OCI-LY7 (cell line): ENCODE results near the gene WDR7. TPM values are rescaled to one million over a fixed set of nuclear protein-coding genes. Genes with fewer than 3 reads are reported as not detected.

ENCODE experiments used
- BruUV-seq: library from RNA; stranded (reverse); fragments of 400-500 nt; replicated peaks from 2 replicates; lab custom pipeline; 2021; lab: Mats Ljungman, UMichigan
- CTCF ChIA-PET: fragments of 300-600 bp; sonication (Branson Sonifier 250); formaldehyde crosslinking; loops from one replicate; lab custom pipeline; 2022; ENCODE audit warnings: antibody characterized with exemption; ENCODE audit not compliant: unreplicated experiment; lab: Charles Lee
- POLR2A ChIA-PET: fragments of 300-600 bp; sonication (Branson Sonifier 250); formaldehyde crosslinking; loops from one replicate; lab custom pipeline; 2022; ENCODE audit warnings: antibody characterized with exemption; lab: Charles Lee
- DNase-seq: peaks from one replicate; pipeline ENCODE4 v3.0.0-alpha.2; 2015; ENCODE audit warnings: low spot score
- H2AFZ ChIP-seq: fragments of 200-600 bp; sonication (generic), shearing (Covaris generic); 2 replicates; pipeline ENCODE4 v1.6.1; 2014; ENCODE audit warnings: mild to moderate bottlenecking, antibody characterized with exemption, low read length, moderate library complexity
- H3K27ac ChIP-seq: fragments of 200-600 bp; sonication (generic); 2 replicates; pipeline ENCODE4 v1.5.1; 2014; ENCODE audit warnings: mixed run types, low read depth, mild to moderate bottlenecking, moderate library complexity, low read length, inconsistent platforms; ENCODE audit not compliant: poor library complexity, severe bottlenecking
- H3K36me3 ChIP-seq: fragments of 200-600 bp; sonication (generic); 2 replicates; pipeline ENCODE4 v1.6.1; 2014; ENCODE audit warnings: mild to moderate bottlenecking, antibody characterized with exemption, low read length, moderate library complexity, mixed read lengths; ENCODE audit not compliant: insufficient read depth
- H3K4me1 ChIP-seq: fragments of 200-600 bp; sonication (generic); 2 replicates; pipeline ENCODE4 v1.5.1; 2014; ENCODE audit warnings: mild to moderate bottlenecking, low read length; ENCODE audit not compliant: insufficient read depth, poor library complexity, severe bottlenecking
- H3K4me2 ChIP-seq: fragments of 200-600 bp; sonication (generic); 2 replicates; pipeline ENCODE4 v1.6.1; 2014; ENCODE audit warnings: mild to moderate bottlenecking, low read length
- H3K4me3 ChIP-seq: fragments of 200-600 bp; sonication (generic); 2 replicates; pipeline ENCODE4 v1.5.1; 2014; ENCODE audit warnings: mild to moderate bottlenecking, low read depth, low read length; ENCODE audit not compliant: poor library complexity, severe bottlenecking
- H3K79me2 ChIP-seq: fragments of 200-600 bp; sonication (generic); 2 replicates; pipeline ENCODE4 v1.6.1; 2016; ENCODE audit warnings: low read depth, mild to moderate bottlenecking, low read length, moderate library complexity, mixed read lengths; ENCODE audit not compliant: insufficient read depth
- H3K9me2 ChIP-seq: fragments of 200-600 bp; sonication (generic); 2 replicates; pipeline ENCODE4 v1.6.1; 2016; ENCODE audit warnings: mild to moderate bottlenecking, low read length, mixed read lengths; ENCODE audit not compliant: insufficient read depth
- H3K9me3 ChIP-seq: fragments of 200-600 bp; sonication (generic); 2 replicates; pipeline ENCODE4 v1.6.1; 2014; ENCODE audit warnings: mild to moderate bottlenecking, mixed run types, low read length, mixed read lengths
- H4K20me1 ChIP-seq: fragments of 200-600 bp; sonication (generic); 2 replicates; pipeline ENCODE4 v1.6.1; 2014; ENCODE audit warnings: mild to moderate bottlenecking, antibody characterized with exemption, low read length, moderate library complexity, mixed read lengths; ENCODE audit not compliant: insufficient read depth
- CTCF ChIP-seq: fragments of 200-600 bp; sonication (generic); conservative IDR thresholded peaks from 2 replicates; pipeline ENCODE4 v1.5.1; 2014; ENCODE audit warnings: mild to moderate bottlenecking, antibody characterized with exemption, low read length, moderate library complexity, mixed read lengths
- EZH2phosphoT487 ChIP-seq: fragments of 200-600 bp; sonication (generic); IDR thresholded peaks from 2 replicates; pipeline ENCODE4 v1.6.1; 2018; ENCODE audit warnings: low read depth, borderline replicate concordance, mild to moderate bottlenecking, mixed run types, antibody characterized with exemption, low read length, moderate library complexity, mixed read lengths
- intact Hi-C: fragments of 100-400 bp; cut with micrococcal nuclease; formaldehyde crosslinking; loops from one replicate; pipeline ENCODE4 v1.10.0; 2022; ENCODE audit not compliant: unreplicated experiment
- total RNA-seq, 2 experiments: library from RNA; depleted of rRNA in 1 of 2; stranded (reverse); fragments of >200 nt in 1 of 2; shearing (Covaris generic) in 1 of 2; gene quantifications; 2 replicates each; pipeline ENCODE4 v1.2.3, GENCODE V29; 2014 to 2022

WDR7 gene
- total RNA-seq, 2 experiments from 2014 or later: 13.2 to 17.1 TPM

DNA sequence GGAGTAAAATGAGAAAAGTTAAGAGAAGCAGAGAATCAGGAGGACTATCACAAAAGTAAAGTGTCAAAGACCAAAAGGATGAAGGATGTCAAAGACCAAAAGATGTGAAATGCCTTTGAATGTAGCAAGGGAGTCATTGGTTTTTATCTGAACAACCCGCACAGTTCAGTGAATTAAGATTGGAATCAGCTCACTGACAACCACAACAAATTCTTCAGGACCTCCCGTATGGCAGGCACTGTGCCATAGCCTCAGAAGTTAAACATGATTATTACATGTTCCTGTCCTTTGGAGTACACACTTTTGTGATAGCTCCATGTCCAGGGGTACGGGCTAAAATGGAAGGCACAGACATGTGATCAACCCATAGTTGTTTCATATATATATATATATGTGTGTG lies 7.8 kb upstream of the WDR7 start:
- Histone ChIP-seq H4K20me1 (no peaks in the 10 kb centered on the region), H3K9me2 (no peaks in the 10 kb centered on the region), H3K79me2 (no peaks in the 10 kb centered on the region), H2AFZ (no peak overlapping the region), H3K9me3 (no peaks in the 10 kb centered on the region), H3K27ac (no peak overlapping the region), H3K4me3 (no peak overlapping the region), H3K4me1 (peaks cover 9% of the 10 kb centered on the region), H3K36me3 (no peaks in the 10 kb centered on the region), H3K4me2 (no peak overlapping the region)
- intact Hi-C loops: no loop called here
- no peak for DNase-seq
- POLR2A ChIA-PET: no interaction called here
- TF ChIP-seq CTCF (no peak), EZH2phosphoT487 (no peak)
- no TSS peak for BruUV-seq
- CTCF ChIA-PET: no interaction called here

DNA sequence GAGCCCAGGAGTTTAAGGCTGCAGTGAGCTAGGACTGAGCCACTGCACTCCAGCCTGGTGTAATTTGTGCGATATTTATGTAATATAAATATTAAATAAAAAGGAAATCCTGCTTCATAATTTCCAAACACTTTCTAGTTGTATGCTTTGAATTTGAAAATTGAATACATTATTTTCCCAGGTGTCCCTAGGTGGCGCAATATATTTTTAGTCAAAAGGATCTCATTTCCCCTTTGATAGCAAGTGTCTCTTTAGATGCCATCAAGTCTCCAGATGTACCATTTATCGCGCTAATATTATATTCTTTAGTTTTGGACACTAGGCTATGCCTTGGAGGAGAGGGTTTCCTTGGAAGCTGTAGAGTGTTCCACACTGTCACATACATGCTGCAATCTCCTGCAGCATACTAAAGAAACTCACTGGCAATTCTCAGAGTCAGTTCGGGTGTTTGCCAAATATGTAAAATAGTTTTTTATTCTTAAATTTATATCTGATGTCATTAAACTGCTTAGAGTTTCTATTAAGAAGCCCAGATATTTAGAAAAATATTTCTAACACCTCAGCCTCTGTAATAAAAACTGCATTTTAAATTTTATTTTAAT lies 5.6 kb upstream of the WDR7 start:
- Histone ChIP-seq H3K4me3 (no peak overlapping the region), H3K36me3 (no peaks in the 10 kb centered on the region), H4K20me1 (no peaks in the 10 kb centered on the region), H3K4me2 (0 out of 2 replicates have a peak overlapping the region, but pooled peaks have one; percentile 17), H2AFZ (0 out of 2 replicates have a peak overlapping the region, but pooled peaks have one; percentile 50), H3K9me2 (no peaks in the 10 kb centered on the region), H3K4me1 (peaks cover 3% of the 10 kb centered on the region), H3K27ac (no peak overlapping the region), H3K9me3 (no peaks in the 10 kb centered on the region), H3K79me2 (no peaks in the 10 kb centered on the region)
- BruUV-seq: no TSS peak
- TF ChIP-seq EZH2phosphoT487 (no peak), CTCF (peak; percentile 72)
- DNase-seq: peak; percentile 51
- POLR2A ChIA-PET: no interaction called here
- intact Hi-C loops: no loop called here
- CTCF ChIA-PET: no interaction called here

- H3K79me2 ChIP-seq: peaks cover 5% of the 10 kb centered on the region; the same call in 1 of the 2 replicates
- no peak for DNase-seq
- H3K9me2 ChIP-seq: no peaks in the 10 kb centered on the region
- H3K4me2 ChIP-seq: no peak overlapping the region
- no peak overlapping the region for H2AFZ ChIP-seq
- POLR2A ChIA-PET: interaction anchor here (0.6 kb wide), 2 partner anchors 33 to 508 kb away, joined by 3 to 5 read pairs; no protein-coding TSS in a partner anchor
- peaks cover 6% of the 10 kb centered on the region for H3K4me1 ChIP-seq
- no peak overlapping the region for H3K27ac ChIP-seq
- no peak for TF ChIP-seq CTCF
- TF ChIP-seq EZH2phosphoT487: no peak
- BruUV-seq: no TSS peak
- H3K4me3 ChIP-seq: no peak overlapping the region
- no peaks in the 10 kb centered on the region for H3K9me3 ChIP-seq
- H4K20me1 ChIP-seq: no peaks in the 10 kb centered on the region
- no peaks in the 10 kb centered on the region for H3K36me3 ChIP-seq
- intact Hi-C loops: no loop called here
- CTCF ChIA-PET: no interaction called here
These were observed 4.1 kb upstream of the WDR7 start for GRCh38 chr18:56647071-56647470.
